H9 (cell line): ENCODE measurements around the gene TBL2. TPM values are rescaled to one million over a fixed set of nuclear protein-coding genes. Genes with fewer than 3 reads are reported as not detected.
"Not testable (repeated sequence)": the region's sequence is repeated elsewhere in the genome, so short reads cannot be mapped to it uniquely, and the experiment has no call there.

Experiments
- DNase-seq: peaks from one replicate; pipeline ENCODE4 v3.0.0-alpha.2; 2017
- H2AFZ ChIP-seq: one replicate; pipeline ENCODE4 v1.6.1; 2013; ENCODE audit warnings: mild to moderate bottlenecking, low read length, control low read depth, moderate library complexity
- H2AK5ac ChIP-seq: 2 replicates; pipeline ENCODE4 v1.6.1; 2013; ENCODE audit warnings: low read length, control low read depth, mixed read lengths; ENCODE audit not compliant: insufficient read length
- H2BK120ac ChIP-seq: one replicate; pipeline ENCODE4 v1.6.1; 2013; ENCODE audit warnings: low read depth, mild to moderate bottlenecking, low read length, control low read depth, inconsistent platforms; ENCODE audit not compliant: poor library complexity, severe bottlenecking
- H2BK12ac ChIP-seq: 2 replicates; pipeline ENCODE4 v1.6.1; 2013; ENCODE audit warnings: low read length, control low read depth, mixed read lengths, low read depth; ENCODE audit not compliant: insufficient read length
- H2BK15ac ChIP-seq: 2 replicates; pipeline ENCODE4 v1.6.1; 2013; ENCODE audit warnings: low read depth, low read length, control low read depth
- H2BK20ac ChIP-seq: one replicate; pipeline ENCODE4 v1.6.1; 2013; ENCODE audit warnings: low read depth, mild to moderate bottlenecking, low read length, control low read depth, inconsistent platforms; ENCODE audit not compliant: poor library complexity, severe bottlenecking
- H2BK5ac ChIP-seq: 2 replicates; pipeline ENCODE4 v1.6.1; 2013; ENCODE audit warnings: low read length, control low read depth, mixed read lengths; ENCODE audit not compliant: insufficient read length
- H3K14ac ChIP-seq: 2 replicates; pipeline ENCODE4 v1.6.1; 2013; ENCODE audit warnings: low read length, control low read depth; ENCODE audit not compliant: insufficient read depth
- H3K18ac ChIP-seq: 2 replicates; pipeline ENCODE4 v1.6.1; 2013; ENCODE audit warnings: low read depth, mild to moderate bottlenecking, mixed read lengths, low read length, control low read depth; ENCODE audit not compliant: insufficient read length
- H3K23ac ChIP-seq: 2 replicates; pipeline ENCODE4 v1.6.1; 2013; ENCODE audit warnings: low read length, control low read depth, mixed read lengths, low read depth; ENCODE audit not compliant: insufficient read length
- H3K23me2 ChIP-seq: 2 replicates; pipeline ENCODE4 v1.6.1; 2013; ENCODE audit warnings: low read depth, mild to moderate bottlenecking, mixed read lengths, low read length, control low read depth; ENCODE audit not compliant: insufficient read length, poor library complexity, severe bottlenecking
- H3K27ac ChIP-seq: 2 replicates; pipeline ENCODE4 v1.5.1; 2013; ENCODE audit warnings: low read length, control low read depth, mixed read lengths, low read depth; ENCODE audit not compliant: insufficient read length
- H3K27me3 ChIP-seq: 2 replicates; pipeline ENCODE4 v1.6.1; 2013; ENCODE audit warnings: low read length, control low read depth, inconsistent platforms; ENCODE audit not compliant: insufficient read depth
- H3K4ac ChIP-seq: 2 replicates; pipeline ENCODE4 v1.6.1; 2013; ENCODE audit warnings: low read depth, mild to moderate bottlenecking, control low read depth, inconsistent platforms, low read length, moderate library complexity
- H3K4me1 ChIP-seq: 2 replicates; pipeline ENCODE4 v1.6.1; 2013; ENCODE audit warnings: low read length, control low read depth, inconsistent platforms; ENCODE audit not compliant: insufficient read depth
- H3K4me2 ChIP-seq: 2 replicates; pipeline ENCODE4 v1.6.1; 2013; ENCODE audit warnings: low read length, control low read depth, mixed read lengths; ENCODE audit not compliant: insufficient read length, insufficient read depth
- H3K56ac ChIP-seq: 2 replicates; pipeline ENCODE4 v1.6.1; 2013; ENCODE audit warnings: low read depth, mild to moderate bottlenecking, mixed read lengths, low read length, control low read depth; ENCODE audit not compliant: insufficient read length
- H3K79me1 ChIP-seq: 2 replicates; pipeline ENCODE4 v1.6.1; 2013; ENCODE audit warnings: low read depth, mild to moderate bottlenecking, moderate library complexity, low read length, control low read depth, inconsistent platforms; ENCODE audit not compliant: insufficient read depth, poor library complexity, severe bottlenecking
- H3K79me2 ChIP-seq: 2 replicates; pipeline ENCODE4 v1.6.1; 2013; ENCODE audit warnings: low read length, control low read depth, inconsistent platforms; ENCODE audit not compliant: insufficient read depth
- H3K9ac ChIP-seq: 2 replicates; pipeline ENCODE4 v1.6.1; 2013; ENCODE audit warnings: low read length, control low read depth, mixed read lengths; ENCODE audit not compliant: insufficient read length; ENCODE audit errors: extremely low read depth
- H3K9me3 ChIP-seq: one replicate; pipeline ENCODE4 v1.6.1; 2013; ENCODE audit warnings: low read depth, low read length, inconsistent platforms; ENCODE audit not compliant: control insufficient read depth
- H3T11ph ChIP-seq: one replicate; pipeline ENCODE4 v1.6.1; 2013; ENCODE audit warnings: mild to moderate bottlenecking, low read length, control low read depth, inconsistent platforms
- H4K20me1 ChIP-seq: one replicate; pipeline ENCODE4 v1.6.1; 2013; ENCODE audit not compliant: control insufficient read depth, insufficient read length, insufficient read depth
- H4K5ac ChIP-seq: 2 replicates; pipeline ENCODE4 v1.6.1; 2013; ENCODE audit warnings: low read depth, mild to moderate bottlenecking, mixed read lengths, low read length, control low read depth; ENCODE audit not compliant: insufficient read length
- H4K8ac ChIP-seq: replicated peaks from 2 replicates; pipeline ENCODE4 v1.6.1; 2013; ENCODE audit warnings: low read length, control low read depth, mixed read lengths, low read depth; ENCODE audit not compliant: insufficient read length
- H4K91ac ChIP-seq: 2 replicates; pipeline ENCODE4 v1.6.1; 2013; ENCODE audit warnings: low read depth, mild to moderate bottlenecking, moderate library complexity, mixed read lengths, low read length, control low read depth; ENCODE audit not compliant: insufficient read length
- H3K27ac Mint-ChIP-seq, 3 experiments: 2 replicates in 2 of 3; 3 replicates in 1 of 3; pipeline ENCODE4 v1.8.0; 2020 to 2021; ENCODE audit warnings: mixed read lengths in 3 of 3, mild to moderate bottlenecking in 1 of 3, moderate library complexity in 1 of 3
- H3K27me3 Mint-ChIP-seq: 2 replicates; pipeline ENCODE4 v1.8.0; 2021; ENCODE audit warnings: low read depth, mild to moderate bottlenecking, moderate library complexity, mixed read lengths
- H3K36me3 Mint-ChIP-seq, 3 experiments: 2 replicates in 2 of 3; 3 replicates in 1 of 3; pipeline ENCODE4 v1.8.0; 2020 to 2021; ENCODE audit warnings: low read depth in 3 of 3, mixed read lengths in 3 of 3; ENCODE audit not compliant: insufficient read depth in 1 of 3
- H3K4me1 Mint-ChIP-seq, 2 experiments: 2 replicates each; pipeline ENCODE4 v1.8.0; 2020; ENCODE audit warnings: mixed read lengths in 2 of 2
- H3K4me3 Mint-ChIP-seq, 2 experiments: 2 replicates in 1 of 2; 3 replicates in 1 of 2; pipeline ENCODE4 v1.8.0; 2020 to 2021; ENCODE audit warnings: mild to moderate bottlenecking in 2 of 2, mixed read lengths in 2 of 2, moderate library complexity in 1 of 2
- H3K9me3 Mint-ChIP-seq, 2 experiments: 2 replicates in 1 of 2; 3 replicates in 1 of 2; pipeline ENCODE4 v1.8.0; 2020; ENCODE audit warnings: mild to moderate bottlenecking in 2 of 2, mixed read lengths in 2 of 2, moderate library complexity in 1 of 2
- WGBS: extraction: QIAGEN DNeasy Blood & Tissue Kit; methylation state at CpG from one replicate; pipeline ENCODE4 v1.1.7; 2013; ENCODE audit warnings: missing lambda C conversion rate, low lambda C conversion rate, mixed read lengths; ENCODE audit not compliant: insufficient read length; ENCODE audit errors: extremely low coverage; 5-methylcytosine and 5-hydroxymethylcytosine counted together
- total RNA-seq: library from RNA; stranded (reverse); gene quantifications from 2 replicates; pipeline ENCODE4 v1.2.1, GENCODE V29; 2021
- TF ChIP-seq, protein P1 (sequence below): fragments of 200-600 bp; sonication (generic); conservative IDR thresholded peaks from 3 replicates; pipeline ENCODE4 v1.8.0; 2021; ENCODE audit warnings: antibody characterized with exemption, mild to moderate bottlenecking

TBL2 gene
- total RNA-seq, 1 experiment from 2014 or later = 26.7 TPM

- H3K4ac ChIP-seq = no peak overlapping the region
- H3K9me3 ChIP-seq = no peaks in the 10 kb centered on the region
- no peak for DNase-seq
- TF ChIP-seq, protein P1, sequence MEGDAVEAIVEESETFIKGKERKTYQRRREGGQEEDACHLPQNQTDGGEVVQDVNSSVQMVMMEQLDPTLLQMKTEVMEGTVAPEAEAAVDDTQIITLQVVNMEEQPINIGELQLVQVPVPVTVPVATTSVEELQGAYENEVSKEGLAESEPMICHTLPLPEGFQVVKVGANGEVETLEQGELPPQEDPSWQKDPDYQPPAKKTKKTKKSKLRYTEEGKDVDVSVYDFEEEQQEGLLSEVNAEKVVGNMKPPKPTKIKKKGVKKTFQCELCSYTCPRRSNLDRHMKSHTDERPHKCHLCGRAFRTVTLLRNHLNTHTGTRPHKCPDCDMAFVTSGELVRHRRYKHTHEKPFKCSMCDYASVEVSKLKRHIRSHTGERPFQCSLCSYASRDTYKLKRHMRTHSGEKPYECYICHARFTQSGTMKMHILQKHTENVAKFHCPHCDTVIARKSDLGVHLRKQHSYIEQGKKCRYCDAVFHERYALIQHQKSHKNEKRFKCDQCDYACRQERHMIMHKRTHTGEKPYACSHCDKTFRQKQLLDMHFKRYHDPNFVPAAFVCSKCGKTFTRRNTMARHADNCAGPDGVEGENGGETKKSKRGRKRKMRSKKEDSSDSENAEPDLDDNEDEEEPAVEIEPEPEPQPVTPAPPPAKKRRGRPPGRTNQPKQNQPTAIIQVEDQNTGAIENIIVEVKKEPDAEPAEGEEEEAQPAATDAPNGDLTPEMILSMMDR = no peak
- no peak overlapping the region for H2BK120ac ChIP-seq
- no peak overlapping the region for H4K5ac ChIP-seq
- no peaks in the 10 kb centered on the region for H3K9me3 Mint-ChIP-seq
- WGBS = 100% methylated on average over 1 of the region's 7 CpGs
- H3K79me1 ChIP-seq = no peaks in the 10 kb centered on the region
- H3T11ph ChIP-seq = no peak overlapping the region
- no peak overlapping the region for H4K8ac ChIP-seq
- no peak overlapping the region for H2BK12ac ChIP-seq
- H3K56ac ChIP-seq = no peak overlapping the region
- H2BK20ac ChIP-seq = no peak overlapping the region
- no peak overlapping the region for H2BK5ac ChIP-seq
- peaks cover 34% of the 10 kb centered on the region for H3K27me3 Mint-ChIP-seq
- no peak overlapping the region for H3K4me3 Mint-ChIP-seq
- H3K9ac ChIP-seq = no peak overlapping the region
- no peak overlapping the region for H2AK5ac ChIP-seq
- H3K4me1 Mint-ChIP-seq = peaks cover 2 to 24% of the 10 kb centered on the region in 2 experiments; a peak in 2 of 4 replicates
- H3K79me2 ChIP-seq = no peaks in the 10 kb centered on the region
- H4K91ac ChIP-seq = no peak overlapping the region
- H3K14ac ChIP-seq = no peak overlapping the region
- no peak overlapping the region for H3K18ac ChIP-seq
- H3K36me3 Mint-ChIP-seq = peaks cover 0 to 5% (median 0%) of the 10 kb centered on the region in 3 experiments; a peak in 1 of 7 replicates
- no peak overlapping the region for H3K27ac Mint-ChIP-seq
- no peaks in the 10 kb centered on the region for H4K20me1 ChIP-seq
- H3K4me1 ChIP-seq = no peaks in the 10 kb centered on the region; the same call in 1 of the 2 replicates
- H3K4me2 ChIP-seq = no peak overlapping the region
- H2AFZ ChIP-seq = no peak overlapping the region
- H3K27me3 ChIP-seq = no peaks in the 10 kb centered on the region
- no peak overlapping the region for H3K27ac ChIP-seq
- peak overlapping the region; percentile 75; the same call in 1 of the 2 replicates for H2BK15ac ChIP-seq
- H3K23ac ChIP-seq = no peak overlapping the region
- peaks cover 15% of the 10 kb centered on the region for H3K23me2 ChIP-seq
Observed at GRCh38 chr7:73621168-73622063, 43.0 kb upstream of the TBL2 start.

- not testable (repeated sequence) for H4K20me1 ChIP-seq, H2BK15ac ChIP-seq, DNase-seq, H3K4me2 ChIP-seq, H3K56ac ChIP-seq, H4K8ac ChIP-seq, H3K18ac ChIP-seq, H4K91ac ChIP-seq, H3K9me3 Mint-ChIP-seq, H2BK12ac ChIP-seq, H3T11ph ChIP-seq, H2BK20ac ChIP-seq, H3K4me3 Mint-ChIP-seq, H2BK120ac ChIP-seq, H3K23ac ChIP-seq, H3K79me1 ChIP-seq, H3K27ac Mint-ChIP-seq, H3K27me3 ChIP-seq, H3K4me1 ChIP-seq, H2BK5ac ChIP-seq, H3K27ac ChIP-seq, H3K79me2 ChIP-seq, H3K14ac ChIP-seq, H2AK5ac ChIP-seq, H3K9ac ChIP-seq, H2AFZ ChIP-seq, H3K4ac ChIP-seq, H4K5ac ChIP-seq, H3K36me3 Mint-ChIP-seq, H3K9me3 ChIP-seq
- H3K23me2 ChIP-seq = peaks cover 15% of the 10 kb centered on the region
- Mint-ChIP-seq H3K27me3 (peaks cover 20% of the 10 kb centered on the region), H3K4me1 (peaks cover 6 to 21% of the 10 kb centered on the region in 2 experiments; a peak in 3 of 4 replicates)
- WGBS = no CpG with 5 or more reads among the region's 11 CpGs
Observed at GRCh38 chr7:73619394-73619793, 41.0 kb upstream of the TBL2 start.
